Upper lobe of left lung (tissue), 6 donors: ENCODE results near the gene SSPN. TPM values are rescaled to one million over a fixed set of nuclear protein-coding genes. Genes with fewer than 3 reads are reported as not detected.
A peak's percentile ranks its signal among the peaks of the same experiment; 100 is the strongest.

Experiments used
- ATAC-seq, 2 donors: fragments of 200-7000 bp; cut with Tn5 transposase; one replicate each; pipeline ENCODE4 v1.9.1; 2022; ENCODE audit warnings: mild to moderate bottlenecking in 2 of 2, moderate library complexity in 2 of 2; ENCODE audit not compliant: low FRiP score in 2 of 2
- DNase-seq, 2 donors: peaks; one replicate each; pipeline ENCODE4 v3.0.0-alpha.2; 2019 to 2020
- H3K27ac ChIP-seq, 4 donors: fragments of 200-600 bp; sonication (generic); one replicate each; pipeline ENCODE4 v1.5.1; 2016 to 2019
- H3K27me3 ChIP-seq, 4 donors: fragments of 200-600 bp; sonication (generic); one replicate each; pipeline ENCODE4 v1.5.1; 2017 to 2019
- H3K36me3 ChIP-seq, 4 donors: fragments of 200-600 bp; sonication (generic); one replicate each; pipeline ENCODE4 v1.5.1; 2016 to 2019
- H3K4me1 ChIP-seq, 4 donors: fragments of 200-600 bp; sonication (generic); one replicate each; pipeline ENCODE4 v1.5.1; 2018 to 2019
- H3K4me3 ChIP-seq, 4 donors: fragments of 200-600 bp; sonication (generic); one replicate each; pipeline ENCODE4 v1.5.1; 2017 to 2019; ENCODE audit warnings: mild to moderate bottlenecking in 2 of 4, moderate library complexity in 1 of 4
- H3K9me3 ChIP-seq, 4 donors: fragments of 200-600 bp; sonication (generic); one replicate each; pipeline ENCODE4 v1.5.1; 2018 to 2019
- CTCF ChIP-seq, 6 experiments: fragments of 450-650 bp in 4 of 6; fragments of 200-600 bp in 2 of 6; sonication (generic) in 2 of 6; IDR thresholded peaks; one replicate each; pipeline ENCODE4 v1.5.1; 2016 to 2019; ENCODE audit warnings: antibody characterized with exemption in 6 of 6
- EP300 ChIP-seq, 4 donors: sonication (generic); formaldehyde crosslinking; IDR thresholded peaks; one replicate each; pipeline ENCODE4 v1.5.1; 2017; ENCODE audit warnings: antibody characterized with exemption in 4 of 4, control low read depth in 2 of 4
- POLR2A ChIP-seq, 4 donors: fragments of 450-650 bp; IDR thresholded peaks; one replicate each; pipeline ENCODE4 v1.5.1; 2016 to 2017; ENCODE audit warnings: antibody characterized with exemption in 4 of 4, mild to moderate bottlenecking in 2 of 4
- POLR2AphosphoS5 ChIP-seq, 2 donors: sonication (generic); formaldehyde crosslinking; IDR thresholded peaks; one replicate each; pipeline ENCODE4 v1.5.1; 2017; ENCODE audit warnings: antibody characterized with exemption in 2 of 2
- WGBS, 2 donors: methylation state at CpG; one replicate each; pipeline ENCODE4 v1.1.5; 2017 to 2018; 5-methylcytosine and 5-hydroxymethylcytosine counted together
- total RNA-seq, 6 donors: library from RNA; depleted of rRNA in 4 of 6; stranded (reverse); fragments of >200 nt in 4 of 6; gene quantifications; one replicate each; pipeline versions ENCODE4 v1.1.0 to v1.2.1, GENCODE V29; 2016 to 2021
- donor health status: DM: no; HTN: no; CAD: no; lungs with moderate emphysema.
- donor health status: DM: no; HTN: yes; CAD: no; lungs with severe emphysema.

The SSPN gene
- total RNA-seq = 10 to 100 TPM in 3 of 6 donors, 1 to 10 TPM in 3; 1.0 to 38.8 (median 10.0) TPM

GRCh38 chr12:26195250-26195640 is at the start of gene SSPN:
Gene SSPN (plus strand): TSS chr12:26195573. CDS start chr12:26195673, 100 bp downstream.
- Histone ChIP-seq H3K9me3 (no peaks in the 10 kb centered on the region), H3K4me1 (peaks cover 0 to 16% (median 2%) of the 10 kb centered on the region in 4 donors), H3K27ac (peak within 1 kb of the TSS; percentile 69 to 76 (median 73)), H3K36me3 (no peaks in the 10 kb centered on the region), H3K27me3 (peaks cover 0 to 4% (median 0%) of the 10 kb centered on the region in 4 donors), H3K4me3 (peak within 1 kb of the TSS; percentile 45 to 65 (median 56))
- DNase-seq (peak in 1 of 2 donors; percentile 91), ATAC-seq (peak in 1 of 2 donors; percentile 82)
- WGBS, 2 donors = 2% methylated on average over 28 of the region's 35 CpGs; no CpG with 5 or more reads in 1 of the 2 donors
- TF ChIP-seq POLR2AphosphoS5 (IDR thresholded peaks at IDR 0.05) = no peak
- TF ChIP-seq POLR2A (IDR thresholded peaks at IDR 0.05) = no peak
- TF ChIP-seq EP300 (IDR thresholded peaks at IDR 0.05) = no peak
- TF ChIP-seq CTCF (IDR thresholded peaks at IDR 0.05) = no peak

- H3K27ac ChIP-seq = no peak overlapping the region
- ATAC-seq (no peak), DNase-seq (no peak)
- peaks cover 0 to 4% (median 0%) of the 10 kb centered on the region in 4 donors for H3K4me1 ChIP-seq
- H3K36me3 ChIP-seq = no peaks in the 10 kb centered on the region
- TF ChIP-seq POLR2A (IDR thresholded peaks at IDR 0.05) (no peak), EP300 (IDR thresholded peaks at IDR 0.05) (no peak), CTCF (IDR thresholded peaks at IDR 0.05) (no peak), POLR2AphosphoS5 (IDR thresholded peaks at IDR 0.05) (no peak)
- no peaks in the 10 kb centered on the region for H3K27me3 ChIP-seq
- 85 to 86% methylated on average over 7 of the region's 7 CpGs for WGBS, 2 donors
- no peak overlapping the region for H3K4me3 ChIP-seq
- H3K9me3 ChIP-seq = no peaks in the 10 kb centered on the region
Observed at GRCh38 chr12:26148291-26148690, 47.1 kb upstream of the SSPN start.

GRCh38 chr12:26149968-26150500 is 45.3 kb upstream of the SSPN start:
- peaks cover 0 to 4% (median 0%) of the 10 kb centered on the region in 4 donors for H3K4me1 ChIP-seq
- no peaks in the 10 kb centered on the region for H3K27me3 ChIP-seq
- TF ChIP-seq POLR2A (IDR thresholded peaks at IDR 0.05) = no peak
- TF ChIP-seq POLR2AphosphoS5 (IDR thresholded peaks at IDR 0.05) = no peak
- TF ChIP-seq EP300 (IDR thresholded peaks at IDR 0.05) = no peak
- no peak for TF ChIP-seq CTCF (IDR thresholded peaks at IDR 0.05)
- H3K4me3 ChIP-seq = no peak overlapping the region
- H3K9me3 ChIP-seq = no peaks in the 10 kb centered on the region
- DNase-seq = no peak
- no peak overlapping the region for H3K27ac ChIP-seq
- no peaks in the 10 kb centered on the region for H3K36me3 ChIP-seq
- no peak for ATAC-seq
- 45 to 52% methylated on average over 5 of the region's 5 CpGs for WGBS, 2 donors

- Histone ChIP-seq H3K9me3 (no peaks in the 10 kb centered on the region), H3K36me3 (no peaks in the 10 kb centered on the region), H3K27ac (no peak overlapping the region), H3K27me3 (no peaks in the 10 kb centered on the region), H3K4me1 (peaks cover 0 to 4% (median 0%) of the 10 kb centered on the region in 4 donors), H3K4me3 (no peak overlapping the region)
- TF ChIP-seq POLR2A (IDR thresholded peaks at IDR 0.05) (no peak), POLR2AphosphoS5 (IDR thresholded peaks at IDR 0.05) (no peak), EP300 (IDR thresholded peaks at IDR 0.05) (no peak), CTCF (IDR thresholded peaks at IDR 0.05) (no peak)
- WGBS, 2 donors = 46 to 47% methylated on average over 2 of the region's 2 CpGs
- ATAC-seq (peak in 1 of 2 donors; percentile 61), DNase-seq (no peak)
Observed at GRCh38 chr12:26150736-26151450, 44.5 kb upstream of the SSPN start.
